Anterior cingulate cortex (tissue), 58 donors: ENCODE results near the gene HNRNPH2.

Experiments used
- DNase-seq, 58 donors: peaks; one replicate each; lab custom pipeline; 2025; lab: John Stamatoyannopoulos, UW

HNRNPH2 gene

GRCh38 chrX:101450085-101450484 is 42.1 kb downstream of the HNRNPH2 start:
- no peak for DNase-seq

GRCh38 chrX:101450961-101451360 is 42.9 kb downstream of the HNRNPH2 start:
- peak in 9 of 58 donors; percentile 0 to 37 (median 2) for DNase-seq

GRCh38 chrX:101452056-101452455 is 44.0 kb downstream of the HNRNPH2 start:
- no peak for DNase-seq

GRCh38 chrX:101460669-101461068 is 52.6 kb downstream of the HNRNPH2 start:
- no peak for DNase-seq

DNA sequence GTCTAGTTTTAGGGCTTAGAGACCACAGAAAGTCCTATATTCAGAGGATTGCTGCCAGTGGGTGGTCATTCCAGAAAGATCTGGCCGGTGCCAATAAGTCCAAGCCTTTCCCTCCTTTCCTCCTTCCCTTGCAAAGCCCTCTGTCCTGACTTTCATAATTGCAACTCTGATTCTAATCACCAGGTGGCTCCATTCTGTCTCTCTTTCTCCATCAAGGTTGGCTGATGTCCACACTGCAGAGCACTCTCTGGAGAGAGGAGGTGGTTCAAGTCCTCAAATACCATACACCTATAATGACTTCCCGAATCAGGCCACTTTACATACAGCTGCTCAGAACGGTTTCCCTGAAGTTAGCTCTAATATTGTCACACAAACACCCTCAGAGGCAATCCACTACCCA is 54.9 kb downstream of the HNRNPH2 start:
- DNase-seq: peak in 1 of 58 donors; percentile 0
